Measurements from ENCODE around the gene RIN3.

GRCh38 chr14:92613681-92614260 is 100.2 kb downstream of the RIN3 start:
- TF ChIP-seq, protein P1, sequence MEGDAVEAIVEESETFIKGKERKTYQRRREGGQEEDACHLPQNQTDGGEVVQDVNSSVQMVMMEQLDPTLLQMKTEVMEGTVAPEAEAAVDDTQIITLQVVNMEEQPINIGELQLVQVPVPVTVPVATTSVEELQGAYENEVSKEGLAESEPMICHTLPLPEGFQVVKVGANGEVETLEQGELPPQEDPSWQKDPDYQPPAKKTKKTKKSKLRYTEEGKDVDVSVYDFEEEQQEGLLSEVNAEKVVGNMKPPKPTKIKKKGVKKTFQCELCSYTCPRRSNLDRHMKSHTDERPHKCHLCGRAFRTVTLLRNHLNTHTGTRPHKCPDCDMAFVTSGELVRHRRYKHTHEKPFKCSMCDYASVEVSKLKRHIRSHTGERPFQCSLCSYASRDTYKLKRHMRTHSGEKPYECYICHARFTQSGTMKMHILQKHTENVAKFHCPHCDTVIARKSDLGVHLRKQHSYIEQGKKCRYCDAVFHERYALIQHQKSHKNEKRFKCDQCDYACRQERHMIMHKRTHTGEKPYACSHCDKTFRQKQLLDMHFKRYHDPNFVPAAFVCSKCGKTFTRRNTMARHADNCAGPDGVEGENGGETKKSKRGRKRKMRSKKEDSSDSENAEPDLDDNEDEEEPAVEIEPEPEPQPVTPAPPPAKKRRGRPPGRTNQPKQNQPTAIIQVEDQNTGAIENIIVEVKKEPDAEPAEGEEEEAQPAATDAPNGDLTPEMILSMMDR (IDR thresholded peaks at IDR 0.05) = no peak
- TF ChIP-seq ZFX (IDR thresholded peaks at IDR 0.05; ENCODE audit: borderline replicate concordance) = no peak
